ENCODE data around the gene ATP6V0E1. TPM values are rescaled to one million over a fixed set of nuclear protein-coding genes. Genes with fewer than 3 reads are reported as not detected.

The ATP6V0E1 gene
- total RNA-seq, 4 donors from 2014 or later, result 94.0 to 163 (median 124) TPM

- 25 to 30% methylated on average over 1 to 3 of the region's 3 CpGs for WGBS, 2 donors (ENCODE audit: low coverage in 1 of 2)
- no peaks in the 10 kb centered on the region for H3K4me1 ChIP-seq
Observed at GRCh38 chr5:172973127-172973916, 10.2 kb upstream of the ATP6V0E1 start.

GRCh38 chr5:172973931-172974330 lies 9.6 kb upstream of the ATP6V0E1 start:
- Histone ChIP-seq H3K27ac (no peak overlapping the region), H3K4me3 (no peak overlapping the region), H3K27me3 (no peaks in the 10 kb centered on the region), H3K9me3 (no peaks in the 10 kb centered on the region), H3K36me3 (peaks cover 0 to 14% of the 10 kb centered on the region in 2 donors), H3K4me1 (no peaks in the 10 kb centered on the region)
- WGBS, 2 donors (ENCODE audit: low coverage in 1 of 2), result 60 to 70% methylated on average over 1 to 3 of the region's 8 CpGs
- TF ChIP-seq EP300 (IDR thresholded peaks at IDR 0.05) (no peak), POLR2A (IDR thresholded peaks at IDR 0.05) (no peak), POLR2AphosphoS5 (IDR thresholded peaks at IDR 0.05) (no peak)
- TF ChIP-seq, protein P1, sequence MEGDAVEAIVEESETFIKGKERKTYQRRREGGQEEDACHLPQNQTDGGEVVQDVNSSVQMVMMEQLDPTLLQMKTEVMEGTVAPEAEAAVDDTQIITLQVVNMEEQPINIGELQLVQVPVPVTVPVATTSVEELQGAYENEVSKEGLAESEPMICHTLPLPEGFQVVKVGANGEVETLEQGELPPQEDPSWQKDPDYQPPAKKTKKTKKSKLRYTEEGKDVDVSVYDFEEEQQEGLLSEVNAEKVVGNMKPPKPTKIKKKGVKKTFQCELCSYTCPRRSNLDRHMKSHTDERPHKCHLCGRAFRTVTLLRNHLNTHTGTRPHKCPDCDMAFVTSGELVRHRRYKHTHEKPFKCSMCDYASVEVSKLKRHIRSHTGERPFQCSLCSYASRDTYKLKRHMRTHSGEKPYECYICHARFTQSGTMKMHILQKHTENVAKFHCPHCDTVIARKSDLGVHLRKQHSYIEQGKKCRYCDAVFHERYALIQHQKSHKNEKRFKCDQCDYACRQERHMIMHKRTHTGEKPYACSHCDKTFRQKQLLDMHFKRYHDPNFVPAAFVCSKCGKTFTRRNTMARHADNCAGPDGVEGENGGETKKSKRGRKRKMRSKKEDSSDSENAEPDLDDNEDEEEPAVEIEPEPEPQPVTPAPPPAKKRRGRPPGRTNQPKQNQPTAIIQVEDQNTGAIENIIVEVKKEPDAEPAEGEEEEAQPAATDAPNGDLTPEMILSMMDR (IDR thresholded peaks at IDR 0.05), result no peak
- no peak for ATAC-seq

More at GRCh38 chr5:172973127-172973916, 10.2 kb upstream of the ATP6V0E1 start:
- Histone ChIP-seq H3K27ac (no peak overlapping the region), H3K36me3 (peaks cover 0 to 20% of the 10 kb centered on the region in 2 donors), H3K9me3 (no peaks in the 10 kb centered on the region), H3K4me3 (no peak overlapping the region), H3K27me3 (no peaks in the 10 kb centered on the region)
- no peak for TF ChIP-seq POLR2AphosphoS5 (IDR thresholded peaks at IDR 0.05)
- no peak for ATAC-seq

GRCh38 chr5:172975289-172975688 lies 8.3 kb upstream of the ATP6V0E1 start:
- H3K27ac ChIP-seq, result no peak overlapping the region
- TF ChIP-seq POLR2AphosphoS5 (IDR thresholded peaks at IDR 0.05) (no peak), EP300 (IDR thresholded peaks at IDR 0.05) (no peak), POLR2A (IDR thresholded peaks at IDR 0.05) (no peak)
- TF ChIP-seq, protein P1 (IDR thresholded peaks at IDR 0.05), result no peak
- ATAC-seq, result no peak
- no peaks in the 10 kb centered on the region for H3K9me3 ChIP-seq
- H3K4me1 ChIP-seq, result no peaks in the 10 kb centered on the region
- peaks cover 0 to under 1% of the 10 kb centered on the region in 2 donors for H3K36me3 ChIP-seq
- no peak overlapping the region for H3K4me3 ChIP-seq
- no peaks in the 10 kb centered on the region for H3K27me3 ChIP-seq
- WGBS, 2 donors (ENCODE audit: low coverage in 1 of 2), result 50 to 76% methylated on average over 2 to 3 of the region's 11 CpGs

DNA sequence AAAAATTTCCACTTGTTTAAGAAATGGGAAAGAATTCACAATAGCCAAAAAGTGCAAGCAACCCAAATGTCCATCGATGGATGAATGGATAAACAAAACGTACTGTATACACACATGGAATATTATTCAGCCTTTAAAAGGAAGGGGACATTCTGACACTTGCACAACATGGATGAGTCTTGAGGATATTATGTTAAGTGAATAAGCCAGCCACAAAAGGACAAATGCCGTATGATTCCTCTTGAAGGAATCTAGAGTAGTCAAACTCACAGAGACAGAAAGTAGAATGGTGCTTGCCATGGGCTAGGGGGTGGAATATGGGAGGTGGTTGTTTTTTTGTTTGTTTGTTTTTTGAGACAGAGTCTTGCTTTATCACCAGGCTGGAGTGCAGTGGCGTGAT lies 3.8 kb upstream of the ATP6V0E1 start:
- TF ChIP-seq POLR2AphosphoS5 (IDR thresholded peaks at IDR 0.05) (no peak), POLR2A (IDR thresholded peaks at IDR 0.05) (no peak), EP300 (IDR thresholded peaks at IDR 0.05) (no peak)
- TF ChIP-seq, protein P1 (IDR thresholded peaks at IDR 0.05), result no peak

GRCh38 chr5:172981931-172982330 lies 1.6 kb upstream of the ATP6V0E1 start:
- Histone ChIP-seq H3K4me1 (peaks cover 0 to 34% (median 7%) of the 10 kb centered on the region in 3 donors), H3K36me3 (peaks cover 0 to 8% of the 10 kb centered on the region in 2 donors), H3K27me3 (no peaks in the 10 kb centered on the region), H3K9me3 (no peaks in the 10 kb centered on the region), H3K27ac (no peak overlapping the region), H3K4me3 (no peak overlapping the region)
- ATAC-seq, result no peak
- TF ChIP-seq POLR2A (IDR thresholded peaks at IDR 0.05), result no peak
- TF ChIP-seq, protein P1 (IDR thresholded peaks at IDR 0.05), result no peak
- no peak for TF ChIP-seq POLR2AphosphoS5 (IDR thresholded peaks at IDR 0.05)
- TF ChIP-seq EP300 (IDR thresholded peaks at IDR 0.05), result no peak
- WGBS, 2 donors (ENCODE audit: low coverage in 1 of 2), result 84 to 100% methylated on average over 2 to 4 of the region's 7 CpGs

More for the DNA sequence above, 3.8 kb upstream of the ATP6V0E1 start:
- no peaks in the 10 kb centered on the region for H3K27me3 ChIP-seq
- H3K4me1 ChIP-seq, result peaks cover 0 to 14% (median 0%) of the 10 kb centered on the region in 3 donors
- no peak for ATAC-seq
- H3K27ac ChIP-seq, result no peak overlapping the region
- H3K36me3 ChIP-seq, result no peaks in the 10 kb centered on the region
- H3K9me3 ChIP-seq, result no peaks in the 10 kb centered on the region
- WGBS, 2 donors (ENCODE audit: low coverage in 1 of 2), result 73 to 77% methylated on average over 4 of the region's 4 CpGs
- H3K4me3 ChIP-seq, result no peak overlapping the region

Data from gastroesophageal sphincter (tissue), 4 donors.